ENCODE measurements around the gene NECAP2.
"Not testable (repeated sequence)": the region's sequence is repeated elsewhere in the genome, so short reads cannot be mapped to it uniquely, and the experiment has no call there.

Gene NECAP2

GRCh38 chr1:16497474-16497904, 57.0 kb downstream of the NECAP2 start:
- no CpG with 5 or more reads among the region's 5 CpGs for WGBS (ENCODE audit: insufficient coverage, insufficient read length)
- H3K4me3 ChIP-seq (ENCODE audit: low read length): not testable (repeated sequence)

GRCh38 chr1:16498047-16498446, 57.5 kb downstream of the NECAP2 start:
- H3K27me3 ChIP-seq (ENCODE audit: control insufficient read depth, insufficient read depth, low read length); H3K27ac ChIP-seq (ENCODE audit: low read length); H3K4me3 ChIP-seq (ENCODE audit: low read length); DNase-seq (ENCODE audit: low read depth, low spot score); H3K36me3 ChIP-seq (ENCODE audit: control insufficient read depth, insufficient read depth, low read length); H3K4me1 ChIP-seq (ENCODE audit: control insufficient read depth, insufficient read depth, low read length); H3K9me3 ChIP-seq (ENCODE audit: control insufficient read depth, insufficient read depth, low read length): not testable (repeated sequence)
- no CpG with 5 or more reads among the region's 10 CpGs for WGBS (ENCODE audit: insufficient coverage, insufficient read length)

More at GRCh38 chr1:16497474-16497904, 57.0 kb downstream of the NECAP2 start:
- DNase-seq (ENCODE audit: low read depth, low spot score); H3K9me3 ChIP-seq (ENCODE audit: control insufficient read depth, insufficient read depth, low read length); H3K27ac ChIP-seq (ENCODE audit: low read length); H3K27me3 ChIP-seq (ENCODE audit: control insufficient read depth, insufficient read depth, low read length); H3K36me3 ChIP-seq (ENCODE audit: control insufficient read depth, insufficient read depth, low read length); H3K4me1 ChIP-seq (ENCODE audit: control insufficient read depth, insufficient read depth, low read length): not testable (repeated sequence)

- no peak for DNase-seq (ENCODE audit: low read depth, low spot score)
- Histone ChIP-seq H3K36me3 (ENCODE audit: control insufficient read depth, insufficient read depth, low read length) (no peaks in the 10 kb centered on the region), H3K27me3 (ENCODE audit: control insufficient read depth, insufficient read depth, low read length) (no peaks in the 10 kb centered on the region), H3K27ac (ENCODE audit: low read length) (no peak overlapping the region), H3K9me3 (ENCODE audit: control insufficient read depth, insufficient read depth, low read length) (no peaks in the 10 kb centered on the region), H3K4me3 (ENCODE audit: low read length) (peak overlapping the region; percentile 70; the same call in 1 of the 2 replicates), H3K4me1 (ENCODE audit: control insufficient read depth, insufficient read depth, low read length) (no peaks in the 10 kb centered on the region)
- WGBS (ENCODE audit: insufficient coverage, insufficient read length): no CpG with 5 or more reads among the region's 108 CpGs
Observed at GRCh38 chr1:16498573-16499413, 58.3 kb downstream of the NECAP2 start.

- WGBS (ENCODE audit: insufficient coverage, insufficient read length): no CpG with 5 or more reads among the region's 11 CpGs
- H3K27ac ChIP-seq (ENCODE audit: low read length); H3K4me1 ChIP-seq (ENCODE audit: control insufficient read depth, insufficient read depth, low read length): not testable (repeated sequence)
Observed at GRCh38 chr1:16500466-16500865, 59.9 kb downstream of the NECAP2 start.

GRCh38 chr1:16500975-16501374, 60.5 kb downstream of the NECAP2 start:
- DNase-seq (ENCODE audit: low read depth, low spot score); H3K27me3 ChIP-seq (ENCODE audit: control insufficient read depth, insufficient read depth, low read length); H3K4me1 ChIP-seq (ENCODE audit: control insufficient read depth, insufficient read depth, low read length); H3K9me3 ChIP-seq (ENCODE audit: control insufficient read depth, insufficient read depth, low read length); H3K27ac ChIP-seq (ENCODE audit: low read length); H3K36me3 ChIP-seq (ENCODE audit: control insufficient read depth, insufficient read depth, low read length): not testable (repeated sequence)
- WGBS (ENCODE audit: insufficient coverage, insufficient read length): no CpG with 5 or more reads among the region's 5 CpGs
- H3K4me3 ChIP-seq (ENCODE audit: low read length): peak overlapping the region; percentile 7; the same call in 1 of the 2 replicates

More at GRCh38 chr1:16500466-16500865, 59.9 kb downstream of the NECAP2 start:
- H3K9me3 ChIP-seq (ENCODE audit: control insufficient read depth, insufficient read depth, low read length); H3K27me3 ChIP-seq (ENCODE audit: control insufficient read depth, insufficient read depth, low read length); H3K4me3 ChIP-seq (ENCODE audit: low read length); DNase-seq (ENCODE audit: low read depth, low spot score); H3K36me3 ChIP-seq (ENCODE audit: control insufficient read depth, insufficient read depth, low read length): not testable (repeated sequence)

- not testable (repeated sequence) for H3K36me3 ChIP-seq (ENCODE audit: control insufficient read depth, insufficient read depth, low read length); H3K27ac ChIP-seq (ENCODE audit: low read length); H3K4me3 ChIP-seq (ENCODE audit: low read length); H3K27me3 ChIP-seq (ENCODE audit: control insufficient read depth, insufficient read depth, low read length); H3K4me1 ChIP-seq (ENCODE audit: control insufficient read depth, insufficient read depth, low read length); DNase-seq (ENCODE audit: low read depth, low spot score); H3K9me3 ChIP-seq (ENCODE audit: control insufficient read depth, insufficient read depth, low read length)
- WGBS (ENCODE audit: insufficient coverage, insufficient read length): no CpG with 5 or more reads among the region's 8 CpGs
Observed at GRCh38 chr1:16501446-16501845, 60.9 kb downstream of the NECAP2 start.

GRCh38 chr1:16503494-16503893, 63.0 kb downstream of the NECAP2 start:
- Histone ChIP-seq H3K36me3 (ENCODE audit: control insufficient read depth, insufficient read depth, low read length) (no peaks in the 10 kb centered on the region), H3K27me3 (ENCODE audit: control insufficient read depth, insufficient read depth, low read length) (no peaks in the 10 kb centered on the region), H3K4me1 (ENCODE audit: control insufficient read depth, insufficient read depth, low read length) (no peaks in the 10 kb centered on the region), H3K27ac (ENCODE audit: low read length) (no peak overlapping the region), H3K4me3 (ENCODE audit: low read length) (no peak overlapping the region), H3K9me3 (ENCODE audit: control insufficient read depth, insufficient read depth, low read length) (no peaks in the 10 kb centered on the region)
- no CpG with 5 or more reads among the region's 2 CpGs for WGBS (ENCODE audit: insufficient coverage, insufficient read length)
- DNase-seq (ENCODE audit: low read depth, low spot score): no peak

GRCh38 chr1:16505870-16506269, 65.3 kb downstream of the NECAP2 start:
- not testable (repeated sequence) for H3K9me3 ChIP-seq (ENCODE audit: control insufficient read depth, insufficient read depth, low read length); H3K4me1 ChIP-seq (ENCODE audit: control insufficient read depth, insufficient read depth, low read length); H3K36me3 ChIP-seq (ENCODE audit: control insufficient read depth, insufficient read depth, low read length); H3K4me3 ChIP-seq (ENCODE audit: low read length); H3K27me3 ChIP-seq (ENCODE audit: control insufficient read depth, insufficient read depth, low read length); H3K27ac ChIP-seq (ENCODE audit: low read length); DNase-seq (ENCODE audit: low read depth, low spot score)
- WGBS (ENCODE audit: insufficient coverage, insufficient read length): no CpG with 5 or more reads among the region's 2 CpGs

- no CpG with 5 or more reads among the region's 15 CpGs for WGBS (ENCODE audit: insufficient coverage, insufficient read length)
- not testable (repeated sequence) for H3K4me1 ChIP-seq (ENCODE audit: control insufficient read depth, insufficient read depth, low read length); H3K36me3 ChIP-seq (ENCODE audit: control insufficient read depth, insufficient read depth, low read length); H3K27me3 ChIP-seq (ENCODE audit: control insufficient read depth, insufficient read depth, low read length); H3K27ac ChIP-seq (ENCODE audit: low read length); DNase-seq (ENCODE audit: low read depth, low spot score); H3K4me3 ChIP-seq (ENCODE audit: low read length); H3K9me3 ChIP-seq (ENCODE audit: control insufficient read depth, insufficient read depth, low read length)
Observed at GRCh38 chr1:16506364-16507136, 66.0 kb downstream of the NECAP2 start.

- not testable (repeated sequence) for H3K27ac ChIP-seq (ENCODE audit: low read length); DNase-seq (ENCODE audit: low read depth, low spot score); H3K4me1 ChIP-seq (ENCODE audit: control insufficient read depth, insufficient read depth, low read length); H3K36me3 ChIP-seq (ENCODE audit: control insufficient read depth, insufficient read depth, low read length); H3K27me3 ChIP-seq (ENCODE audit: control insufficient read depth, insufficient read depth, low read length); H3K9me3 ChIP-seq (ENCODE audit: control insufficient read depth, insufficient read depth, low read length); H3K4me3 ChIP-seq (ENCODE audit: low read length)
- no CpG with 5 or more reads among the region's 8 CpGs for WGBS (ENCODE audit: insufficient coverage, insufficient read length)
Observed at GRCh38 chr1:16508861-16509445, 68.4 kb downstream of the NECAP2 start.

Measured in iPS DF 6.9 (cell line).